ENCODE measurements around the gene R3HDM2. TPM values are rescaled to one million over a fixed set of nuclear protein-coding genes. Genes with fewer than 3 reads are reported as not detected.

The R3HDM2 gene
- total RNA-seq, 1 experiment from 2014 or later, result 45.4 TPM

DNA sequence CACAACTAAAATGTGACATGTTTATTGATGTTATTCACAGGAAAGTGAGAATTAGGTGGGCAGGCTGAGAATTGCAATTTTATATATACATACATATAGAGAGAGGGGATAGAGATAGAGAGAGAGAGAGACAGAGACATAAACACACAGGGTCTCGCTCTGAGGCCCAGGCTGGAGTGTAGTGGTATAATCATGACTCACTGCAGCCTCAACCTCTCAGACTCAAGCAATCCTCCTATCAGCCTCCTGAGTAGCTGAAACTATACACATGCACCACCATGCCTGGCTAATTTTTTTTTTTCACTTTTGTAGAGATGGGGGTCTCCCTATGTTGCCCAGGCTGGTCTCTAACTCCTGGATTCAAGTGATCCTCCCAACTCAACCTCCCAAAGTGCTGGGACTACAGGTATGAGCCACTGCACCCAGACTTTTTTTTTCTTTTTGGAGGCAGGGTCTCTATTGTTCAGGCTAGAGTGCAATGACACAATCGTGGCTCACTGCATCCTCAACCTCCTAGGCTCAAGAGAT is 49.1 kb downstream of the R3HDM2 start:
- ATAC-seq, result no peak
- H3K9ac ChIP-seq (ENCODE audit: low read length), result no peak overlapping the region
- no peaks in the 10 kb centered on the region for H3K4me1 ChIP-seq (ENCODE audit: control insufficient read depth in 1 of 2, insufficient read depth in 2 of 2, low read length in 2 of 2)
- no peaks in the 10 kb centered on the region for H3K9me3 ChIP-seq (ENCODE audit: control insufficient read depth in 1 of 2, insufficient read depth in 1 of 2, low read depth in 1 of 2, low read length in 2 of 2)
- intact Hi-C loops (cut with micrococcal nuclease), result no loop called here
- no peaks in the 10 kb centered on the region for H4K20me1 ChIP-seq (ENCODE audit: insufficient read depth)
- no peaks in the 10 kb centered on the region for H3K36me3 ChIP-seq (ENCODE audit: control insufficient read depth in 1 of 2, insufficient read depth in 2 of 2, low read length in 2 of 2)
- BruUV-seq (replicated peaks), result no TSS peak
- ChIA-PET RAD21 (ENCODE audit: low non-redundant PET in 1 of 2, low total read pairs in 2 of 2, uncharacterized antibody in 2 of 2, unreplicated experiment in 2 of 2) (no interaction called here), POLR2A (no interaction called here), CTCF (no interaction called here)
- no peak overlapping the region for H3K27ac ChIP-seq (ENCODE audit: low read depth, low read length)
- H2AFZ ChIP-seq (ENCODE audit: low read depth, low read length, poor library complexity, severe bottlenecking), result no peak overlapping the region
- no peaks in the 10 kb centered on the region for H3K9me2 ChIP-seq (ENCODE audit: insufficient read depth)
- no peak overlapping the region for H3K4me3 ChIP-seq (replicated peaks in 1 of 2; ENCODE audit: low read depth in 1 of 2, low read length in 2 of 2)
- DNase-seq (ENCODE audit: low read depth, low spot score), result no peak
- no peaks in the 10 kb centered on the region for H3K27me3 ChIP-seq (ENCODE audit: insufficient read depth, low read length)
- no peak overlapping the region for H3K4me2 ChIP-seq (ENCODE audit: low read length)
- TF ChIP-seq, protein P1, sequence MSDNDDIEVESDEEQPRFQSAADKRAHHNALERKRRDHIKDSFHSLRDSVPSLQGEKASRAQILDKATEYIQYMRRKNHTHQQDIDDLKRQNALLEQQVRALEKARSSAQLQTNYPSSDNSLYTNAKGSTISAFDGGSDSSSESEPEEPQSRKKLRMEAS (IDR thresholded peaks at IDR 0.05), result no peak
- no peak for TF ChIP-seq CBX3 (IDR thresholded peaks at IDR 0.05; ENCODE audit: low read depth)
- no peak for TF ChIP-seq RAD21 (IDR thresholded peaks at IDR 0.05; ENCODE audit: low read depth)
- no peak for TF ChIP-seq CEBPB (IDR thresholded peaks at IDR 0.05; ENCODE audit: low read depth)
- TF ChIP-seq POLR2A (IDR thresholded peaks at IDR 0.05; ENCODE audit: borderline replicate concordance, extremely low read depth, insufficient read depth, insufficient read length), result no peak
- TF ChIP-seq EZH2phosphoT487 (IDR thresholded peaks at IDR 0.05; ENCODE audit: borderline replicate concordance), result no peak
- no peak for TF ChIP-seq YY1 (IDR thresholded peaks at IDR 0.05; ENCODE audit: extremely low read depth, insufficient replicate concordance, low read depth, low read length)
- TF ChIP-seq SIN3A (IDR thresholded peaks at IDR 0.05; ENCODE audit: low read depth), result no peak
- no peak for TF ChIP-seq ZFX (IDR thresholded peaks at IDR 0.05)
- TF ChIP-seq JUND (IDR thresholded peaks at IDR 0.05), result no peak
- TF ChIP-seq SRF (IDR thresholded peaks at IDR 0.05; ENCODE audit: low read depth), result no peak
- H3K79me2 ChIP-seq (ENCODE audit: insufficient read depth, low read length), result no peaks in the 10 kb centered on the region

DNA sequence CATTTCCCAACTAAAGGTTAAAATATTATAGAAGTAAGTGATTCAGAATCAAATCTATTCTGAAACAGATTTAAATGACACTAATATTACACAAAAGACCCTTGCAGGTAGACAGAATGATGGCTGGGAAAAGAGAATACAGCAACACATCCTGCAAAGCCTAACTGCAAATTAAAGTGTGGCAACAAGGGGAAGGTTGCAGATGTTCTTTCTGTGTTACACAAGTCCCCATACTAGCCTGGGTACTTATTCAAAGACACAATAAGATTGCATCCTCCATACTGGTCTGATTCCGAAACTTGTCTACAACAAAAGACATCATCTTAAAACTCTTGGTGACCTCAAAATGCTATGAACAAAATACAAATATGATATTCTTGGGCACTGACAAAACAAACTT is 50.5 kb downstream of the R3HDM2 start:
- H3K9me3 ChIP-seq (ENCODE audit: control insufficient read depth in 1 of 2, insufficient read depth in 1 of 2, low read depth in 1 of 2, low read length in 2 of 2), result no peaks in the 10 kb centered on the region
- DNase-seq (ENCODE audit: low read depth, low spot score), result no peak
- H3K27me3 ChIP-seq (ENCODE audit: insufficient read depth, low read length), result no peaks in the 10 kb centered on the region
- no peaks in the 10 kb centered on the region for H3K36me3 ChIP-seq (ENCODE audit: control insufficient read depth in 1 of 2, insufficient read depth in 2 of 2, low read length in 2 of 2)
- RAD21 ChIA-PET (ENCODE audit: low non-redundant PET in 1 of 2, low total read pairs in 2 of 2, uncharacterized antibody in 2 of 2, unreplicated experiment in 2 of 2), result no interaction called here
- POLR2A ChIA-PET, result no interaction called here
- H3K27ac ChIP-seq (ENCODE audit: low read depth, low read length), result no peak overlapping the region
- no peak overlapping the region for H2AFZ ChIP-seq (ENCODE audit: low read depth, low read length, poor library complexity, severe bottlenecking)
- H3K4me2 ChIP-seq (ENCODE audit: low read length), result no peak overlapping the region
- CTCF ChIA-PET, result no interaction called here
- no peak overlapping the region for H3K4me3 ChIP-seq (replicated peaks in 1 of 2; ENCODE audit: low read depth in 1 of 2, low read length in 2 of 2)
- no peaks in the 10 kb centered on the region; a peak in 1 of 4 replicates for H3K4me1 ChIP-seq (ENCODE audit: control insufficient read depth in 1 of 2, insufficient read depth in 2 of 2, low read length in 2 of 2)
- H3K9me2 ChIP-seq (ENCODE audit: insufficient read depth), result no peaks in the 10 kb centered on the region
- no peaks in the 10 kb centered on the region for H4K20me1 ChIP-seq (ENCODE audit: insufficient read depth)
- H3K9ac ChIP-seq (ENCODE audit: low read length), result no peak overlapping the region
- BruUV-seq (replicated peaks), result no TSS peak
- H3K79me2 ChIP-seq (ENCODE audit: insufficient read depth, low read length), result no peaks in the 10 kb centered on the region
- no peak for ATAC-seq
- intact Hi-C loops (cut with micrococcal nuclease), result no loop called here
- TF ChIP-seq, protein P1 (IDR thresholded peaks at IDR 0.05), result no peak
- no peak for TF ChIP-seq YY1 (IDR thresholded peaks at IDR 0.05; ENCODE audit: extremely low read depth, insufficient replicate concordance, low read depth, low read length)
- TF ChIP-seq SP1 (IDR thresholded peaks at IDR 0.05; ENCODE audit: low read depth), result no peak
- TF ChIP-seq FOSL1 (IDR thresholded peaks at IDR 0.05; ENCODE audit: low read depth), result no peak
- TF ChIP-seq POLR2AphosphoS5 (IDR thresholded peaks at IDR 0.05; ENCODE audit: low read depth, low read length), result no peak
- TF ChIP-seq, protein P2, sequence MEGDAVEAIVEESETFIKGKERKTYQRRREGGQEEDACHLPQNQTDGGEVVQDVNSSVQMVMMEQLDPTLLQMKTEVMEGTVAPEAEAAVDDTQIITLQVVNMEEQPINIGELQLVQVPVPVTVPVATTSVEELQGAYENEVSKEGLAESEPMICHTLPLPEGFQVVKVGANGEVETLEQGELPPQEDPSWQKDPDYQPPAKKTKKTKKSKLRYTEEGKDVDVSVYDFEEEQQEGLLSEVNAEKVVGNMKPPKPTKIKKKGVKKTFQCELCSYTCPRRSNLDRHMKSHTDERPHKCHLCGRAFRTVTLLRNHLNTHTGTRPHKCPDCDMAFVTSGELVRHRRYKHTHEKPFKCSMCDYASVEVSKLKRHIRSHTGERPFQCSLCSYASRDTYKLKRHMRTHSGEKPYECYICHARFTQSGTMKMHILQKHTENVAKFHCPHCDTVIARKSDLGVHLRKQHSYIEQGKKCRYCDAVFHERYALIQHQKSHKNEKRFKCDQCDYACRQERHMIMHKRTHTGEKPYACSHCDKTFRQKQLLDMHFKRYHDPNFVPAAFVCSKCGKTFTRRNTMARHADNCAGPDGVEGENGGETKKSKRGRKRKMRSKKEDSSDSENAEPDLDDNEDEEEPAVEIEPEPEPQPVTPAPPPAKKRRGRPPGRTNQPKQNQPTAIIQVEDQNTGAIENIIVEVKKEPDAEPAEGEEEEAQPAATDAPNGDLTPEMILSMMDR (IDR thresholded peaks at IDR 0.05 in 2 of 3, conservative IDR thresholded peaks at IDR 0.05 in 1 of 3; ENCODE audit: borderline replicate concordance in 1 of 3, insufficient read depth in 1 of 3, low read depth in 2 of 3, low read length in 2 of 3), result no peak
- TF ChIP-seq SIN3A (IDR thresholded peaks at IDR 0.05; ENCODE audit: low read depth), result no peak
- TF ChIP-seq, protein P3, sequence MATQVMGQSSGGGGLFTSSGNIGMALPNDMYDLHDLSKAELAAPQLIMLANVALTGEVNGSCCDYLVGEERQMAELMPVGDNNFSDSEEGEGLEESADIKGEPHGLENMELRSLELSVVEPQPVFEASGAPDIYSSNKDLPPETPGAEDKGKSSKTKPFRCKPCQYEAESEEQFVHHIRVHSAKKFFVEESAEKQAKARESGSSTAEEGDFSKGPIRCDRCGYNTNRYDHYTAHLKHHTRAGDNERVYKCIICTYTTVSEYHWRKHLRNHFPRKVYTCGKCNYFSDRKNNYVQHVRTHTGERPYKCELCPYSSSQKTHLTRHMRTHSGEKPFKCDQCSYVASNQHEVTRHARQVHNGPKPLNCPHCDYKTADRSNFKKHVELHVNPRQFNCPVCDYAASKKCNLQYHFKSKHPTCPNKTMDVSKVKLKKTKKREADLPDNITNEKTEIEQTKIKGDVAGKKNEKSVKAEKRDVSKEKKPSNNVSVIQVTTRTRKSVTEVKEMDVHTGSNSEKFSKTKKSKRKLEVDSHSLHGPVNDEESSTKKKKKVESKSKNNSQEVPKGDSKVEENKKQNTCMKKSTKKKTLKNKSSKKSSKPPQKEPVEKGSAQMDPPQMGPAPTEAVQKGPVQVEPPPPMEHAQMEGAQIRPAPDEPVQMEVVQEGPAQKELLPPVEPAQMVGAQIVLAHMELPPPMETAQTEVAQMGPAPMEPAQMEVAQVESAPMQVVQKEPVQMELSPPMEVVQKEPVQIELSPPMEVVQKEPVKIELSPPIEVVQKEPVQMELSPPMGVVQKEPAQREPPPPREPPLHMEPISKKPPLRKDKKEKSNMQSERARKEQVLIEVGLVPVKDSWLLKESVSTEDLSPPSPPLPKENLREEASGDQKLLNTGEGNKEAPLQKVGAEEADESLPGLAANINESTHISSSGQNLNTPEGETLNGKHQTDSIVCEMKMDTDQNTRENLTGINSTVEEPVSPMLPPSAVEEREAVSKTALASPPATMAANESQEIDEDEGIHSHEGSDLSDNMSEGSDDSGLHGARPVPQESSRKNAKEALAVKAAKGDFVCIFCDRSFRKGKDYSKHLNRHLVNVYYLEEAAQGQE (IDR thresholded peaks at IDR 0.05; ENCODE audit: low read depth), result no peak

Measured in HCT116 (cell line).